DMS 273 (cell line): ENCODE measurements around the gene PTOV1.

Experiments used
- DNase-seq: peaks from one replicate; lab custom pipeline; 2025; ENCODE audit not compliant: unreplicated experiment; lab: John Stamatoyannopoulos, UW

Gene PTOV1

GRCh38 chr19:49817964-49818648 lies 32.9 kb upstream of the PTOV1 start, which contains the start of gene MED25:
TSS of gene MED25 (plus strand) at chr19:49818289. CDS start at chr19:49818342, 53 bp downstream.
- DNase-seq, result peak; percentile 95

DNA sequence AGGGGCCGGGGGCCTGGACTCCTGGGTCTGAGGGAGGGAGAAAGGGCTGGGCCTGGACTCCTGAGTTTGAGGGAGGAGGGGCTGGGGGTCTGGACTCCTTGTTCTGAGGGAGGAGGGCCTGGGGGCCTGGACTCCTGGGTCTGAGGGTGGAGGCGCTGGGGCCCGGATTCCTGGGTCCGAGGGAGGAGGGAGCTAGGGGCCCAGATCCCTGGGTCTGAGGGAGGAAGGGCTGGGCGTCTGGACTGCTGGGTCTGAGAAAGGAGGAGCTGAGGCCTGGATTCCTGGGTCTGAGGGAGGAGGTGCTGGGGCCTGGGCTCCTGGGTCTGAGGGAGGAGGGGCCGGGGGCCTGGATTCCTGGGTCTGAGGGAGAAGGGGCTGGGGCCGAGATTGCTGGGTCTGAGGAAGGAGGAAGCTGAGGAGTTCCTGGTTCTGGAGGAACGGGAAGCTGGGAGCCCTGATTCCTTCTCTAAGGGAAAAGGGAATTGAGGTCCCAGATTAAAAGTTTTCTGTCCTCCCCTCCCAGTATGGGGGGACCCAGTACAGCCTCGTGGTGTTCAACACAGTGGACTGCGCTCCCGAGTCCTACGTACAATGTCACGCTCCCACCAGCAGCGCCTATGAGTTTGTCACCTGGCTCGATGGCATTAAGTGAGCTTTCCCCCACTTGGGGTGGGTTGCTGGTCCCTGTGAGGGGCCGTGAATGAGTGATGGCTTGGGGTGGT lies 32.1 kb upstream of the PTOV1 start:
- peak; percentile 30 for DNase-seq

DNA sequence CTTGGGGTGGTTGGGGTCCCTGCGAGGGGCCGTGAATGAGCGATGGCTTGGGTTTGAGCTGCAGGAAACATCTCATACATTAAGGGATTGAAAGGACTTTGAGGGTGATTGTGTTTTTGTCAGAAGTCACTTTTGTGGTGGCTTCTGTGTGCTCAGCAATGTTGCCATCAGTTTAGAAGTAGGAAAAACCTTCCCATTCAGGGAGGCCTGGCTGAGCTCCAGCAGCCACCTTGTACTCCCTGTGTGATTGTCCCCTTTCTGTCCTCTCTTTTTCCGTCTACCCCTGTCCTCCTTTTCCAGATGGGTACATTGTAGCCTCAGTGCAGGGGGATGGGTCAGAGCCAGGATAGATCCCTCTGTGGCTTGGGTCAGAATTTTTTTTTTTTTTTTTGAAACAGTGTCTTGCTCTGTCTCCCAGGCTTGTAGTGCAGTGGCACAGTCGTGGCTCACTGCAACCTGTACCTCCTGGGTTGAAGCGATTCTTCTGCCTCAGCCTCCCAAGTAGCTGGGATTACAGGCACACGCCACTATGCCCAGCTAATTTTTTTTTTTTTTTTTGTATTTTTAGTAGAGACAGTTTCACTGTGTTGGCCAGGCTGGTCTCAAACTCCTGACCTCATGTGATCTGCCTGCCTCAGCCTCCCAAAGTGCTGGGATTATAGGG lies 31.4 kb upstream of the PTOV1 start:
- peak; percentile 38 for DNase-seq

DNA sequence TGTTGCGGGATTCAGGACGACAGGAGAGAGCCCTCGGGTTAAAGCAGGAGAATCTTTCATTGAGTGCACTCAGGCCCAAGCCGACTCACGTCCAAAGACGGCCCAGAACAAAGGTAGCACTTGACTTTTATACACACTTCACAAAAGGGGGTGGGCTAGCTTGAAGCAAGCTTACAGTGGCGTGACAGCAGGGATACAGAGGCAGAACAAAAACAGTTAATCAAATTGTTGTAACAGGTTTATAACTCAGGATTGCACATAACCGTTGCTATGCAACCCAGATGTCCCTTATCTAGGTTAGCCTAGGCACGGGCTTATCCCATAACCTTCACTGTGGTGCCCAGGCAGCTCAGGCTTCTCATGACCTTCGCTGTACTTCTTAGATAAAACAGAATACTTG lies 30.8 kb upstream of the PTOV1 start:
- peak; percentile 66 for DNase-seq

DNA sequence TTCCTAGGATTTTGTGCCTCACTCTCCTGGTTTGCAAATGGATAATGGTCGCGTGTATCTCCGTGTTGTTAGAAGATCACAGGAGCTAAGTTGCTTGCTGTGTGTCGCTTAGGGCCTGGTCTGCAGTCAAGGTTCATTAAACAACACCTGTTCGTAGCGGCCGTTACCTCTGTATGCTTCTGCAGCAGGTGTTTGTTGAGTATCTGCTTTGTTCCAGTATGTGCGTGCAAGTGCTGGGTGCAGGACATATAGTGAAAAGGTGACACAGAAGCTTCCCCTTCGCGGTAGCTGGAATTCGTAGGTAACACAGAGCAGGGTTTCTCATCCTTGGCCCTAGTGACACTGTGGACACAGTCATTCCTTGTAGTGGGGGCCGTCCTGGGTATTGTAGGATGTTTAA lies 27.5 kb upstream of the PTOV1 start:
- DNase-seq, result no peak

- no peak for DNase-seq
These were observed 26.3 kb upstream of the PTOV1 start for GRCh38 chr19:49824662-49825061.

GRCh38 chr19:49827034-49827433 lies 23.9 kb upstream of the PTOV1 start:
- no peak for DNase-seq

DNA sequence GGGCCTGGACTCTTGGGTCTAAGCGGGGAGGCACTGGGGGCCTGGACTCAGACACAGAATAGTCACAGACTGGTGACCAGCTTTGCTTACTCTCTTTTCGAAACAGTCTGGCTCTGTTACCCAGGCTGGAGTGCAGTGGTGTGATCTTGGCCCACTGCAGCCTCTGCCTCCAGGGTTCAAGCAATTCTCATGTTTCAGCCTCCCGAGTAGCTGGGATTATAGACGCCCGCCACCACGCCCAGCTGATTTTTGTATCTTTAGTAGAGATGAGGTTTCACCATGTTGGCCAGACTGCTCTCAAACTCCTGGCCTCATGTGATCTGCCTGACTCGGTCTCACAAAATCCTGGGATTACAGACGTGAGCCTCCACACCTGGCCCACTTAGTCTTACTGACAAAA lies 21.8 kb upstream of the PTOV1 start:
- no peak for DNase-seq

DNA sequence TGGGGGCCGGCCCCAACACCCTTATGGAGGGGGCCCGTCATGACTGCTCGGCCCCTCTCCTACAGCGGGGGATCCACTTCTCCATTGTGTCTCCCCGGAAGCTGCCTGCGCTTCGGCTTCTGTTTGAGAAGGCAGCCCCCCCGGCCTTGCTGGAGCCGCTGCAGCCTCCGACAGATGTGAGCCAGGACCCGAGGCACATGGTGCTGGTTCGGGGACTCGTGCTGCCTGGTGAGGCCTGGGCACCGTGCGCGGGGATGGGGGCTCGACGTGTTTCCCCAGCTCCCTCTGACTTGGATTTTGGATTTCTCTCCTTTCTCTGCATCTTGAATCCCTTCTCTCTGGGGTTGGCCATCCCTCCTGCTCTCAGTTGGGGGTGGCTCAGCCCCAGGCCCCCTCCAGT lies 21.2 kb upstream of the PTOV1 start:
- no peak for DNase-seq

GRCh38 chr19:49830766-49831165 lies 20.2 kb upstream of the PTOV1 start:
- DNase-seq, result no peak

DNA sequence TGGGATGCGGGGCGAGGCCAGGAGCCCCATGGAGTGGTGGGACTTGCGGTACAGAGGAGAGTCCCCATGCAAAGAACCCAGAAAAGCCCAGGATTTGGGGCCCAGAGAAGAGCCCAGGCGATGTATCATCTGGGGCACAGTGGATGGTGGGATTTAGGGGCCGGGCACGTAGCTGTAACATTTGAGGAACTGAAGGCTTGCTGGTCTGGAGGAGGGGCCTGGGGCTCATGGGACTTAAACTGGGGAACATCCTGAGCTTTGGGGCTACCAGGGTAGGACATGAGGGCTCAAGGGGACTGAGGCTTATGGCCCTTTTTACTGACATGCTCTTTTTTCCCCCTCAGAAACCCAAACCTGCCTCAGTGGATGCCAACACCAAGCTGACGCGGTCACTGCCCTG lies 19.4 kb upstream of the PTOV1 start:
- DNase-seq, result no peak

- no peak for DNase-seq
These were observed 18.4 kb upstream of the PTOV1 start for GRCh38 chr19:49832556-49832955.

DNA sequence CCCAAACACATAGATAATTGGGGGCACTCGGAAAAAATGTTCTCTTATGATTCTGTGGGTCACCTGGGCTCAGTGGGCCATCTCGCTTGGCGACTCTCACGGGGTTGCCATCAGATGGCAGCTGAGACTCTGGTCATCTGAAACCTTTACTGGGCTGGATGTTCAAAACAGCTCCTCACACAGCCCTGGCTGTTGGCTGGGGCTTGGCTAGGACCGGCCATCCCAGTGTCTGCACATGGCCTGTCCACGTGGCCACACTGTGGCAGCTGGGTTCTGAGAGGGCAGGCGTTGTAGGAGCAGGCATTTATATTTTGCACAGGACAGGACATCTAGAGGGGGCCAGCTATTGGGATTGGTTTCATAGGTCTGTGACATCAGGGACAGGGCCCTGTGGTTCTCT lies 17.4 kb upstream of the PTOV1 start:
- no peak for DNase-seq

GRCh38 chr19:49835562-49835961 lies 15.4 kb upstream of the PTOV1 start:
- no peak for DNase-seq

DNA sequence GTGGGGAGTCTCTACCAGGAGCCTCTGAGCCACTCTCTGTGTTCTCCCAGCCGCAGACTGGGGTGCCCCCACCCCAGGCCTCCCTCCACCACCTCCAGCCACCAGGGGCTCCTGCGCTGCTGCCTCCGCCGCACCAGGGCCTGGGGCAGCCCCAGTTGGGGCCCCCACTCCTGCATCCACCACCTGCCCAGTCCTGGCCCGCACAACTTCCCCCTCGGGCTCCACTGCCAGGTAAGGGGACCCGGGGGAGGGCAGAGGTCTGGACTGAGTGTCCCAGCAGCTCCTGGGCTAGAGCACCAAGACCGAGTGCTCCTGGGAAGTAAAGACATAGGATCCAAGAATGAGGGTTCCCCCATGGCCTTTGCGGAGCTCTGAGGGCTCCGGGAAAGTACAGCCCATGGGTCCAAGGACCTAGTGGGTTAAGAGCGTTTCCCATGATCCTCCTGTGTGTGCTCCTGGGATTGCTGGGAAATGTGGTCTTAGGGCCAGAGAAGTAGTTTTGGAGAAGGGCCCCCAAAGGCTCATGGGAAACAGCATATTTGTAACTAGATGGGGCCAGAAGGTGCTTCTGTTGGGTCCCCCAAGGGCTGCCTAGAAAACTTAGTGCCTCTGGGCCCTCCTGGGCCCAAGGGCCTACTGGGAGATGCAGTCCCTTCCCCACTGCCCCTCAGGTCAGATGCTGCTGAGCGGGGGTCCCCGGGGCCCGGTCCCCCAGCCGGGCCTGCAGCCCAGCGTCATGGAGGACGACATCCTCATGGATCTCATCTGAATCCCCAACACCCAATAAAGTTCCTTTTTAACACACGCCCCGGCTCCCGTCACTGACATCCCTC lies 14.6 kb upstream of the PTOV1 start:
- DNase-seq, result no peak

- no peak for DNase-seq
These were observed 14.0 kb upstream of the PTOV1 start for GRCh38 chr19:49837009-49837310.

DNA sequence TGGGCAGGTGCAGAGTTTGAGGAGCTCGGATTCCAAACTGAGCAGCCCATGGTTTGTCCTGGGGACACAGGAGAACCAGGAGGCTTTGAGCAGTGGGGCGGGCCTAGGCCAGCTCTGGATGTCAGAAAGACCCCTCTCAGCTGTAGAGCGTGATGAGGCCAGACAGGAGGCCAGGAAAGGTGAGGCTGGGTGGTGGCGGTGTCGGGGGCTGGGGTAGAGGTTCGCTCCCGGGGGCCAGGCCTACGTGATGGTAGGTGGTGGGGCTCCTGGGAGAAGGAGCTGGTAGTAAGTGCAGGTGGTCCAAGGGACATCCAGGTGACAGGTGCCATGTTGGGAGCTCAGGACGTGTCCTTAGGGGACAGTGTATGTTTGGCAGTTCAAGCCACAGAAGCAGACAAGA lies 13.5 kb upstream of the PTOV1 start:
- DNase-seq, result no peak

DNA sequence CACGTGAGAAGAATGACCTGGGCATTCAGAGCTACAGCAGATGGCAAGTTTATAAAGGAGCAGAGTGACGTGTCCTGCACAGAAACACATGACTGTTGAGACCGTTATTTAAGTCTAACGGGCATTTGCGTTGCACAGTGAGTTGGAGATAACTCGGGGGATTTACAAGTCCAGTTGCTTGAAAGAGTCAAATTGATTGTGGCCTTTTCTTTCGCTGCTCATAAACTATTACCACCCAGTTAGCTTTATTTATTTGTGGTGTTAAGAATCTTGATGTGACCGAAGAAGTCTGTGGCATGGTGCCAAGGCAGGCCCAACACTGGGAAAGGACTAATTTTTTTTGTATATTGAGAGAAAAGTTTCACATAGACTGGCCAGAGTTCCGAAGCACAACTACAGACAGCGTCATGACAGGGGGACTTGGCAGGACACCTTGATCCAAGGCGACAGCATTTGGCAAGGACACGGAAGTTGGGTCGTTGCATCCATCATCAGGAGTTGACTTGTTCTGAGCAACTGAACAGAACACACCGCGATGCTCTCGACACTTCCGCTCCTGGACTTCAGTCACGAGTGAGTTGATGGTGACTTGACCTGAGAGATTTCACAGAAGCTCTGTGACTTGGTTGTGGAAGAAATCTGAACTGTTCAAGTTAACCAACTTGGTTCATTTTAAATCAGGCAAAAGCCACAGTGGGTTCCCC lies 11.9 kb upstream of the PTOV1 start:
- no peak for DNase-seq

GRCh38 chr19:49839713-49840112 lies 11.2 kb upstream of the PTOV1 start:
- no peak for DNase-seq

- DNase-seq, result no peak
These were observed 10.6 kb upstream of the PTOV1 start for GRCh38 chr19:49840321-49840720.

- peak; percentile 21 for DNase-seq
These were observed 10.2 kb upstream of the PTOV1 start for GRCh38 chr19:49840736-49841249.
